Measurements from ENCODE around the gene AKIRIN2.
"Not testable (repeated sequence)": the region's sequence is repeated elsewhere in the genome, so short reads cannot be mapped to it uniquely, and the experiment has no call there.

AKIRIN2 gene

GRCh38 chr6:87705070-87705691 lies 3.1 kb upstream of the AKIRIN2 start:
- H3K4me1 ChIP-seq (ENCODE audit: insufficient read depth, low read length, poor library complexity, severe bottlenecking), result peaks cover 4% of the 10 kb centered on the region
- TF ChIP-seq CTCF (conservative IDR thresholded peaks at IDR 0.05; ENCODE audit: low read length) (no peak), EZH2phosphoT487 (IDR thresholded peaks at IDR 0.05; ENCODE audit: borderline replicate concordance) (no peak)

GRCh38 chr6:87703039-87703438 lies 1.0 kb upstream of the AKIRIN2 start:
- Histone ChIP-seq H3K4me3 (ENCODE audit: low read length, poor library complexity, severe bottlenecking) (peak overlapping the region; percentile 99), H3K4me1 (ENCODE audit: insufficient read depth, low read length, poor library complexity, severe bottlenecking) (peaks cover 18% of the 10 kb centered on the region), H3K4me2 (ENCODE audit: low read depth, low read length, poor library complexity, severe bottlenecking) (peak overlapping the region; percentile 87), H3K27me3 (ENCODE audit: insufficient read depth, low read length, poor library complexity, severe bottlenecking) (peaks cover 12% of the 10 kb centered on the region), H2AFZ (ENCODE audit: low read length) (peak overlapping the region; percentile 95), H4K20me1 (ENCODE audit: insufficient read depth, low read length, poor library complexity, severe bottlenecking) (peaks cover 34% of the 10 kb centered on the region), H3K9ac (ENCODE audit: low read depth, low read length, poor library complexity, severe bottlenecking) (peak overlapping the region; percentile 61), H3K79me2 (ENCODE audit: insufficient read depth, low read length) (peaks cover 39% of the 10 kb centered on the region)
- not testable (repeated sequence) for H3F3A ChIP-seq (ENCODE audit: low read depth); H3K36me3 ChIP-seq (ENCODE audit: insufficient read depth, low read length); H3K9me2 ChIP-seq (replicated peaks; ENCODE audit: low read depth, low read length); H3K9me3 ChIP-seq (ENCODE audit: insufficient read depth, low read depth, low read length)

More at GRCh38 chr6:87705070-87705691, 3.1 kb upstream of the AKIRIN2 start:
- no peak overlapping the region for H3K9ac ChIP-seq (ENCODE audit: low read depth, low read length, poor library complexity, severe bottlenecking)
- no peaks in the 10 kb centered on the region for H3K9me2 ChIP-seq (replicated peaks; ENCODE audit: low read depth, low read length)
- H3K79me2 ChIP-seq (ENCODE audit: insufficient read depth, low read length), result peaks cover 18% of the 10 kb centered on the region
- peak overlapping the region; percentile 72 for H2AFZ ChIP-seq (ENCODE audit: low read length)
- H3K4me2 ChIP-seq (ENCODE audit: low read depth, low read length, poor library complexity, severe bottlenecking), result no peak overlapping the region
- no peaks in the 10 kb centered on the region for H3K36me3 ChIP-seq (ENCODE audit: insufficient read depth, low read length)
- peaks cover 12% of the 10 kb centered on the region for H3K27me3 ChIP-seq (ENCODE audit: insufficient read depth, low read length, poor library complexity, severe bottlenecking)
- H3K9me3 ChIP-seq (ENCODE audit: insufficient read depth, low read depth, low read length), result no peaks in the 10 kb centered on the region
- peaks cover 12% of the 10 kb centered on the region for H4K20me1 ChIP-seq (ENCODE audit: insufficient read depth, low read length, poor library complexity, severe bottlenecking)
- no peaks in the 10 kb centered on the region for H3F3A ChIP-seq (ENCODE audit: low read depth)
- no peak overlapping the region for H3K4me3 ChIP-seq (ENCODE audit: low read length, poor library complexity, severe bottlenecking)

GRCh38 chr6:87702589-87702945 lies 534 bp upstream of the AKIRIN2 start:
- no peaks in the 10 kb centered on the region for H3K9me3 ChIP-seq (ENCODE audit: insufficient read depth, low read depth, low read length)
- H3K9ac ChIP-seq (ENCODE audit: low read depth, low read length, poor library complexity, severe bottlenecking), result peak overlapping the region; percentile 61
- peak overlapping the region; percentile 95 for H2AFZ ChIP-seq (ENCODE audit: low read length)
- peaks cover 23% of the 10 kb centered on the region for H3K4me1 ChIP-seq (ENCODE audit: insufficient read depth, low read length, poor library complexity, severe bottlenecking)
- H3K4me3 ChIP-seq (ENCODE audit: low read length, poor library complexity, severe bottlenecking), result peak overlapping the region; percentile 99
- H3K79me2 ChIP-seq (ENCODE audit: insufficient read depth, low read length), result peaks cover 44% of the 10 kb centered on the region
- H3K27me3 ChIP-seq (ENCODE audit: insufficient read depth, low read length, poor library complexity, severe bottlenecking), result peaks cover 12% of the 10 kb centered on the region
- no peaks in the 10 kb centered on the region for H3F3A ChIP-seq (ENCODE audit: low read depth)
- peaks cover 39% of the 10 kb centered on the region for H4K20me1 ChIP-seq (ENCODE audit: insufficient read depth, low read length, poor library complexity, severe bottlenecking)
- peak overlapping the region; percentile 87 for H3K4me2 ChIP-seq (ENCODE audit: low read depth, low read length, poor library complexity, severe bottlenecking)
- no peaks in the 10 kb centered on the region for H3K9me2 ChIP-seq (replicated peaks; ENCODE audit: low read depth, low read length)
- no peak for TF ChIP-seq CTCF (conservative IDR thresholded peaks at IDR 0.05; ENCODE audit: low read length)
- TF ChIP-seq EZH2phosphoT487 (IDR thresholded peaks at IDR 0.05; ENCODE audit: borderline replicate concordance), result no peak
- H3K36me3 ChIP-seq (ENCODE audit: insufficient read depth, low read length), result no peaks in the 10 kb centered on the region; the same call in 1 of the 2 replicates

GRCh38 chr6:87701344-87701675 lies 723 bp downstream of the AKIRIN2 start:
- Histone ChIP-seq H3F3A (ENCODE audit: low read depth) (no peaks in the 10 kb centered on the region), H3K4me3 (ENCODE audit: low read length, poor library complexity, severe bottlenecking) (peak overlapping the region; percentile 99), H3K4me2 (ENCODE audit: low read depth, low read length, poor library complexity, severe bottlenecking) (peak overlapping the region; percentile 94), H3K79me2 (ENCODE audit: insufficient read depth, low read length) (peaks cover 57% of the 10 kb centered on the region), H3K36me3 (ENCODE audit: insufficient read depth, low read length) (no peaks in the 10 kb centered on the region; the same call in 1 of the 2 replicates), H3K9ac (ENCODE audit: low read depth, low read length, poor library complexity, severe bottlenecking) (peak overlapping the region; percentile 98), H3K27me3 (ENCODE audit: insufficient read depth, low read length, poor library complexity, severe bottlenecking) (peaks cover 12% of the 10 kb centered on the region), H3K9me3 (ENCODE audit: insufficient read depth, low read depth, low read length) (no peaks in the 10 kb centered on the region), H2AFZ (ENCODE audit: low read length) (peak overlapping the region; percentile 84), H4K20me1 (ENCODE audit: insufficient read depth, low read length, poor library complexity, severe bottlenecking) (peaks cover 46% of the 10 kb centered on the region), H3K9me2 (replicated peaks; ENCODE audit: low read depth, low read length) (no peaks in the 10 kb centered on the region), H3K4me1 (ENCODE audit: insufficient read depth, low read length, poor library complexity, severe bottlenecking) (peaks cover 26% of the 10 kb centered on the region)
- no peak for TF ChIP-seq CTCF (conservative IDR thresholded peaks at IDR 0.05; ENCODE audit: low read length)

Data from Loucy (cell line).